Psoas muscle (tissue), 8 donors: ENCODE results near the gene PTH1R. TPM values are rescaled to one million over a fixed set of nuclear protein-coding genes. Genes with fewer than 3 reads are reported as not detected.

ENCODE experiments used
- ATAC-seq, 4 donors: fragments of 200-7000 bp; cut with Tn5 transposase; one replicate each; pipeline ENCODE4 v1.9.1; 2020; ENCODE audit warnings: moderate library complexity in 3 of 4, mild to moderate bottlenecking in 2 of 4
- DNase-seq, 2 donors: peaks; one replicate each; pipeline ENCODE4 v3.0.0-alpha.2; 2020
- H3K27ac ChIP-seq: fragments of 200-600 bp; one replicate; pipeline ENCODE4 v1.8.0; 2022
- H3K27me3 ChIP-seq, 3 donors: fragments of 200-600 bp in 1 of 3; one replicate each; pipeline versions ENCODE4 v1.6.1 to v1.8.0; 2013 to 2022; ENCODE audit warnings: low read length in 2 of 3, mild to moderate bottlenecking in 2 of 3, moderate library complexity in 1 of 3; ENCODE audit not compliant: insufficient read depth in 3 of 3
- H3K36me3 ChIP-seq, 2 donors: fragments of 200-600 bp in 1 of 2; one replicate each; pipeline versions ENCODE4 v1.6.1 to v1.8.0; 2013 to 2022; ENCODE audit warnings: low read depth in 1 of 2, mild to moderate bottlenecking in 1 of 2, moderate library complexity in 1 of 2; ENCODE audit not compliant: insufficient read depth in 1 of 2
- H3K4me1 ChIP-seq: fragments of 200-600 bp; one replicate; pipeline ENCODE4 v1.8.0; 2022
- H3K4me3 ChIP-seq: fragments of 200-600 bp; one replicate; pipeline ENCODE4 v1.8.0; 2022; ENCODE audit warnings: mild to moderate bottlenecking
- H3K9me3 ChIP-seq: fragments of 200-600 bp; one replicate; pipeline ENCODE4 v1.8.0; 2022
- WGBS, 3 donors: extraction: QIAGEN DNeasy Blood & Tissue Kit; methylation state at CpG; one replicate each; pipeline versions ENCODE4 v1.1.6 to v1.1.7; 2013; 5-methylcytosine and 5-hydroxymethylcytosine counted together
- intact Hi-C, 2 donors: fragments of 100-400 bp; cut with DNase I; formaldehyde crosslinking; loops; one replicate each; pipeline versions ENCODE4 v1.11.0 to v1.14.2; 2022
- polyA plus RNA-seq, 3 donors: library from polyadenylated mRNA; stranded (reverse); fragments of 200-250 nt; gene quantifications; one replicate each; pipeline ENCODE4 v1.2.3, GENCODE V29; 2013
- total RNA-seq, 4 donors: library from RNA; stranded (reverse); fragmentation: NEBNext Ultra II Directional in 2 of 4; extraction: Animal tissue kit (Norgen Biotek cat#: 25700) in 2 of 4; gene quantifications; one replicate each; pipeline versions ENCODE4 v1.2.1 to v1.2.4, GENCODE V29; 2021 to 2023
- TF ChIP-seq, protein P1 (sequence below): fragments of 200-600 bp; IDR thresholded peaks from one replicate; pipeline ENCODE4 v1.8.0; 2022; ENCODE audit warnings: antibody characterized with exemption
- donor health status: healthy with polysubstance abuse.
- donor health status: DM: no; HTN: no; CAD: no; lungs with moderate emphysema.
- donor health status: Bipolar disorder and iron deficiency.
- donor health status: healthy.
- donor health status: DM: yes; HTN: yes; CAD: no.
- donor health status: DM: no; HTN: no; CAD: no.
- donor health status: DM: no; HTN: no; CAD: no.
- donor health status: DM: yes; HTN: yes; CAD: no.

The PTH1R gene
- total and polyA plus RNA-seq, 7 donors = 1.1 to 5.9 (median 4.2) TPM

DNA sequence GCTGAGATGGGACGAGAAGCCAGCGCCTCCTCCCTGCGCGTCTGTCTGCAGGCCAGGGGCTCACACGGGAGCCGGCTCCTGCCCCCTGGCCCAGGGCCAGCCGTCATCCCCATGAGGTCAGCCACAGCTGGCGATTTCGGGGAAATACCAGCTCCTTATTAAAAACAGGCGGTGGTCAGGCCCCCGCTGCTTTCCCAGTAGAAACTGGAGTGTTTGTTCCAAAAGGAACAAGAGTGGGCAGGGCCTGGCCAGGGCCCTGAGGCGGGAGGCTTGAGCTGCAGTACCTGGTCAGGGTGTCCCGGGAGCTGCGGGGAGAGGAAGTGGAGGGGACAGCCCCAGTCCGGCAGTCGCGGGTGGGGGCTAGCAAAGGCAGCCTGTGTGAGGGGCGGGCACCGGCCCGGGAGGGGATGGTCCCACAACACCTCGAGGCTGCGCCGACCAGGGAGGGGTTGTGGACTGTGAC lies 32.1 kb upstream of the PTH1R start:
- peaks cover 12% of the 10 kb centered on the region for H3K9me3 ChIP-seq
- no peaks in the 10 kb centered on the region for H3K27me3 ChIP-seq
- peaks cover 9% of the 10 kb centered on the region for H3K4me1 ChIP-seq
- H3K27ac ChIP-seq = peak overlapping the region; percentile 75
- peak; percentile 12 to 45 (median 34) for ATAC-seq
- peaks cover 0 to 4% of the 10 kb centered on the region in 2 donors for H3K36me3 ChIP-seq
- TF ChIP-seq, protein P1, sequence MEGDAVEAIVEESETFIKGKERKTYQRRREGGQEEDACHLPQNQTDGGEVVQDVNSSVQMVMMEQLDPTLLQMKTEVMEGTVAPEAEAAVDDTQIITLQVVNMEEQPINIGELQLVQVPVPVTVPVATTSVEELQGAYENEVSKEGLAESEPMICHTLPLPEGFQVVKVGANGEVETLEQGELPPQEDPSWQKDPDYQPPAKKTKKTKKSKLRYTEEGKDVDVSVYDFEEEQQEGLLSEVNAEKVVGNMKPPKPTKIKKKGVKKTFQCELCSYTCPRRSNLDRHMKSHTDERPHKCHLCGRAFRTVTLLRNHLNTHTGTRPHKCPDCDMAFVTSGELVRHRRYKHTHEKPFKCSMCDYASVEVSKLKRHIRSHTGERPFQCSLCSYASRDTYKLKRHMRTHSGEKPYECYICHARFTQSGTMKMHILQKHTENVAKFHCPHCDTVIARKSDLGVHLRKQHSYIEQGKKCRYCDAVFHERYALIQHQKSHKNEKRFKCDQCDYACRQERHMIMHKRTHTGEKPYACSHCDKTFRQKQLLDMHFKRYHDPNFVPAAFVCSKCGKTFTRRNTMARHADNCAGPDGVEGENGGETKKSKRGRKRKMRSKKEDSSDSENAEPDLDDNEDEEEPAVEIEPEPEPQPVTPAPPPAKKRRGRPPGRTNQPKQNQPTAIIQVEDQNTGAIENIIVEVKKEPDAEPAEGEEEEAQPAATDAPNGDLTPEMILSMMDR = no peak
- peak overlapping the region; percentile 68 for H3K4me3 ChIP-seq
- WGBS, 3 donors = 15 to 22% (median 21%) methylated on average over 21 to 23 of the region's 23 CpGs
- intact Hi-C loops = no loop called here
- DNase-seq = peak; percentile 84 to 87

DNA sequence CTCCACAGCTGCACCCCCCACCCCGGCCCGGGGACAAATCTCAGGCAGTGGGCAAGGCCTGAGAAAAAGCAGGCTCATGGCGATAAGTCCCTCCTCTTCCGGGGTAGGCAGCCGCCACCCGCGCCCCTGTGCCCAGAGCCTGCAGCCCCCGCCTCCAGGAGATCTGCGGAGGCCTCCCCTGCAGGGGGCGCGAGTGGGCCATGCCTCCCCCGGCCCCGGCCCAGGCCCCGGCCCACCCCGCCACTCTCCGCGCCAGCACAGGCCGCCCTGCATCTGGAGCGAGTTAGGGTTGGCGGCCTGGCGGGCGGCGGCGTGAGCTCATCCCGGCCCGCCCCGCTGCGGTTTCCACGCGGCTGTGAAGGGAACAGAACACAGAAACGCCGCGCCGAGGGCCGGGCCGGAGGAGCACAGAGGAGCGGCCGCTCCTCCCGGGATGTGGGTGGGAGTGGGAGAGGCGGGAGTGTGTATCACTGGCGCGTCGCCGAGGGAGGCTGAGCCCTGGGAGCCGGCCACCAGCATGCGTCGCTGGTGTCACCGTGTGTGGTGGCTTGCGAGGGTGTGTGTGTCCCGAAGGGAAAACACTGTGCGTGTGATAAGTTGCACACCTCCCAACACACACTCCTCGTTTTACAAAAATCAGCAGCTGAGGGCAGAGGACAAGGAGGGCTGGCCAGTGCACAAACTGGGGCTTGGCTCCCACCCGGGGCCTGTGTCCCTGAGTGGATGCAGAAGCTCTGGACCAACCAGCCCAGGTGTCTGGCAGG lies 31.5 kb upstream of the PTH1R start:
- Histone ChIP-seq H3K9me3 (peaks cover 8% of the 10 kb centered on the region), H3K4me1 (peaks cover 9% of the 10 kb centered on the region), H3K4me3 (peak overlapping the region; percentile 68), H3K27me3 (no peaks in the 10 kb centered on the region), H3K36me3 (peaks cover 0 to 4% of the 10 kb centered on the region in 2 donors), H3K27ac (peak overlapping the region; percentile 75)
- DNase-seq = peak; percentile 83 to 84
- intact Hi-C loops = no loop called here
- WGBS, 3 donors = 14 to 19% (median 17%) methylated on average over 41 to 53 of the region's 53 CpGs
- ATAC-seq = peak; percentile 61 to 70 (median 68)
- TF ChIP-seq, protein P1 = peak; percentile 37

DNA sequence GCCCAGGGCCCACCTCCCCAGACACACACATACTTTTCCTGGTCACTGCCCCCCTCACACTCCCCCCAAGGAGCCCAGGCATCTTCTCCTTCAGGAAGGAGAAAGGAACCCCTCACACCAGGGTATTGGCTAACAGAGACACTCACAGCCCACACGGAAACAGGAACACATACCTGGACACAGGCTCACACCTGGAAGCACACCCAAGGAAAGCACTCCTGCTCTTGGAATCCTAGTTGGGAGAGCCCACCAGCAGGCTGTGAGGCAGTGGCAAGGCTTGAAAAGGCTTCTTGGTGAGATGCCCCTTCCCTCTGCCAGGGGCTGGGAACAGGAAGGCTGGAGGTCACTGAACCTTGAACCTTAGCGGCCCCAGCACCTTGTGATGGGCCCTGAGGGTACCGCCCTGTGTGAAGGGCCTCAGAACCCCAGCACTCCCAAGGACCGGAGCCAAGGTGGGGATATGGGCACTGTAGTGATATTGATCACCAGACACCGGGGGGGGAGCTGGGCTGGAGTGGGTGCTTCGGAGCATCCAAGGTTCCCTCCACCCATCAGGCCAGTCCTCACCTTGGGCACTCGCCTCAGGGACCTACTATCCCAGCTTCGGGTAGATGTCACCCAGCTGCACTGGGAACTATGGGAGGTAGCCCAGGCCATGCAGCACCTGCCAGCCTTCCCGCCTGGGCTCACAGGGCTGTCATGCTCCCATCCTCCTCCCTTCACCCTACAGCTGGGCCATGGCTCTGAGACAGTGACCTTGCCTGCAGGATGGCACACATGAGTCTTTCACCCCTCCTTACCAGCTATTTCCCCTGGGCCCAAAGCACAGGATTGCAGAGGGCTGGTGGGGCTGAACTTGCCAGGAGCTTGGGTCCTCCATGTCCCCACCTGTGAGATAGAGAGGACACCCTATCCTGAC lies 30.6 kb upstream of the PTH1R start:
- Histone ChIP-seq H3K27ac (peak overlapping the region; percentile 75), H3K4me3 (peak overlapping the region; percentile 68), H3K4me1 (peaks cover 9% of the 10 kb centered on the region), H3K36me3 (no peaks in the 10 kb centered on the region), H3K9me3 (no peaks in the 10 kb centered on the region), H3K27me3 (no peaks in the 10 kb centered on the region)
- DNase-seq = peak in 1 of 2 donors; percentile 50
- peak in 1 of 4 donors; percentile 11 for ATAC-seq
- intact Hi-C loops = no loop called here
- 76 to 82% (median 81%) methylated on average over 9 of the region's 9 CpGs for WGBS, 3 donors
- TF ChIP-seq, protein P1 = no peak

DNA sequence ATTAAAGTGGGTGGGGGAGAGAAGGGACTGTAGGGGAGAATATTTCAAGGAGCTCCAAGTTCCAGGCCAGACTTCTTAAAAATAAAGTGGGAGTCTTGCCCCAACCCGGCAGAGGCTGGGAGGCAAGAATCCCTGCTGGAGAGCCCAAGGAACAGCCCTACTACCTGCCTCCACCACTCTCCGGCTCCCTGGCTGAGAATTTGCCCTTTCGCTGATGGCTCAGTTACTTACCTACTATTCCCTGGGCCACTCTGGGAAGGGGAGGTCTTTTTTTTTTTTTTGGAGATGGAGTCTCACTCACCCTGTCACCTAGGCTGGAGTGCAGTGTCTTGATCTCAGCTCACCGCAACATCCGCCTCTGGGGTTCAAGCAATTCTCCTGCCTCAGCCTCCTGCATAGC lies 29.8 kb upstream of the PTH1R start:
- WGBS, 3 donors = 79 to 89% (median 87%) methylated on average over 5 of the region's 5 CpGs
- Histone ChIP-seq H3K9me3 (no peaks in the 10 kb centered on the region), H3K36me3 (no peaks in the 10 kb centered on the region), H3K4me1 (peaks cover 9% of the 10 kb centered on the region), H3K27me3 (no peaks in the 10 kb centered on the region), H3K4me3 (no peak overlapping the region), H3K27ac (no peak overlapping the region)
- TF ChIP-seq, protein P1 = no peak
- ATAC-seq (no peak), DNase-seq (no peak)
- intact Hi-C loops = no loop called here
